HCT116 (cell line): ENCODE results near the gene TMEM203. TPM values are rescaled to one million over a fixed set of nuclear protein-coding genes. Genes with fewer than 3 reads are reported as not detected.

ENCODE experiments used
- ATAC-seq: fragments of 200-7000 bp; cut with Tn5 transposase; 2 replicates; pipeline ENCODE4 v1.9.1; 2020; ENCODE audit warnings: mild to moderate bottlenecking, moderate library complexity
- BruUV-seq: library from RNA; stranded (reverse); fragments of 400-500 nt; replicated peaks from 2 replicates; lab custom pipeline; 2021; lab: Mats Ljungman, UMichigan
- CTCF ChIA-PET: fragments of 300-600 bp; sonication (Branson Sonifier 250); formaldehyde crosslinking; loops from one replicate; lab custom pipeline; 2021; ENCODE audit warnings: antibody characterized with exemption; lab: Charles Lee
- POLR2A ChIA-PET: fragments of 300-600, 350-600 bp; sonication (Branson Sonifier 250); formaldehyde crosslinking; loops from one replicate; lab custom pipeline; 2021; ENCODE audit warnings: antibody characterized with exemption; lab: Charles Lee
- RAD21 ChIA-PET, 2 experiments: fragments of 300-600 bp; sonication (Branson Sonifier 250); formaldehyde crosslinking; loops; one replicate each; lab custom pipeline; 2023; ENCODE audit warnings: low total read pairs in 2 of 2; ENCODE audit not compliant: uncharacterized antibody in 2 of 2, unreplicated experiment in 2 of 2, low non-redundant PET in 1 of 2; lab: Charles Lee
- DNase-seq: peaks from one replicate; pipeline ENCODE4 v3.0.0-alpha.2; 2010; ENCODE audit warnings: low read depth, low spot score
- H2AFZ ChIP-seq: fragments of 200-600 bp; shearing (Covaris generic), sonication (generic); 2 replicates; pipeline ENCODE4 v1.6.1; 2017; ENCODE audit warnings: low read depth, mixed run types, mixed read lengths, antibody characterized with exemption, low read length; ENCODE audit not compliant: poor library complexity, severe bottlenecking
- H3K27ac ChIP-seq: 2 replicates; pipeline ENCODE4 v1.5.1; 2012; ENCODE audit warnings: low read depth, low read length
- H3K27me3 ChIP-seq: fragments of 200-600 bp; sonication (generic); 2 replicates; pipeline ENCODE4 v1.6.1; 2016; ENCODE audit warnings: mixed run types, low read length, mixed read lengths; ENCODE audit not compliant: insufficient read depth
- H3K36me3 ChIP-seq, 2 experiments: fragments of 200-500 bp in 1 of 2; fragments of 200-600 bp in 1 of 2; sonication (Bioruptor generic) in 1 of 2; sonication (generic) in 1 of 2; 2 replicates each; pipeline versions ENCODE4 v1.5.1 to v1.6.1; 2014 to 2016; ENCODE audit warnings: low read length in 2 of 2, inconsistent platforms in 1 of 2, mixed read lengths in 1 of 2, mixed run types in 1 of 2; ENCODE audit not compliant: insufficient read depth in 2 of 2, control insufficient read depth in 1 of 2
- H3K4me1 ChIP-seq, 2 experiments: fragments of 200-600 bp in 1 of 2; sonication (generic) in 1 of 2; 2 replicates each; pipeline versions ENCODE4 v1.5.1 to v1.6.1; 2012 to 2017; ENCODE audit warnings: low read length in 2 of 2, inconsistent platforms in 1 of 2, mild to moderate bottlenecking in 1 of 2, mixed read lengths in 1 of 2, mixed run types in 1 of 2, moderate library complexity in 1 of 2; ENCODE audit not compliant: insufficient read depth in 2 of 2, control insufficient read depth in 1 of 2
- H3K4me2 ChIP-seq: fragments of 200-600 bp; sonication (generic); 2 replicates; pipeline ENCODE4 v1.6.1; 2017; ENCODE audit warnings: mixed run types, low read length, mixed read lengths
- H3K4me3 ChIP-seq, 2 experiments: fragments of 200-600 bp in 1 of 2; sonication (generic) in 1 of 2; replicated peaks in 1 of 2; 2 replicates each; pipeline ENCODE4 v1.5.1; 2011 to 2016; ENCODE audit warnings: low read length in 2 of 2, control low read depth in 1 of 2, low read depth in 1 of 2, mild to moderate bottlenecking in 1 of 2, mixed read lengths in 1 of 2, mixed run types in 1 of 2
- H3K79me2 ChIP-seq: fragments of 200-600 bp; sonication (generic); 2 replicates; pipeline ENCODE4 v1.6.1; 2017; ENCODE audit warnings: mild to moderate bottlenecking, mixed run types, low read length, moderate library complexity, mixed read lengths; ENCODE audit not compliant: insufficient read depth
- H3K9ac ChIP-seq: fragments of 200-600 bp; sonication (generic); 2 replicates; pipeline ENCODE4 v1.6.1; 2016; ENCODE audit warnings: low read length, mixed read lengths
- H3K9me2 ChIP-seq: fragments of 200-600 bp; sonication (generic), shearing (Covaris generic); 2 replicates; pipeline ENCODE4 v1.6.1; 2017; ENCODE audit warnings: mixed run types, mild to moderate bottlenecking, moderate library complexity; ENCODE audit not compliant: insufficient read depth
- H3K9me3 ChIP-seq, 2 experiments: fragments of 200-500 bp in 1 of 2; fragments of 200-600 bp in 1 of 2; sonication (Bioruptor generic) in 1 of 2; sonication (generic) in 1 of 2; 2 replicates each; pipeline ENCODE4 v1.6.1; 2014 to 2017; ENCODE audit warnings: low read length in 2 of 2, mixed read lengths in 2 of 2, inconsistent platforms in 1 of 2, low read depth in 1 of 2, mild to moderate bottlenecking in 1 of 2, mixed run types in 1 of 2, moderate library complexity in 1 of 2; ENCODE audit not compliant: control insufficient read depth in 1 of 2, insufficient read depth in 1 of 2
- H4K20me1 ChIP-seq: fragments of 200-600 bp; sonication (generic), shearing (Covaris generic); 2 replicates; pipeline ENCODE4 v1.6.1; 2017; ENCODE audit warnings: mixed run types, mild to moderate bottlenecking, moderate library complexity; ENCODE audit not compliant: insufficient read depth
- CEBPB ChIP-seq: IDR thresholded peaks from 2 replicates; pipeline ENCODE4 v1.6.1; 2012; ENCODE audit warnings: low read depth
- CTCF ChIP-seq, 3 experiments: fragments of 200-600 bp in 1 of 3; sonication (generic) in 1 of 3; IDR thresholded peaks in 2 of 3; conservative IDR thresholded peaks in 1 of 3; 2 replicates each; pipeline ENCODE4 v1.5.1; 2012 to 2017; ENCODE audit warnings: low read depth in 2 of 3, low read length in 2 of 3, antibody characterized with exemption in 1 of 3, borderline replicate concordance in 1 of 3, control low read depth in 1 of 3, mild to moderate bottlenecking in 1 of 3, mixed read lengths in 1 of 3, mixed run types in 1 of 3, moderate library complexity in 1 of 3; ENCODE audit not compliant: insufficient read depth in 1 of 3
- ELF1 ChIP-seq: IDR thresholded peaks from 2 replicates; pipeline ENCODE4 v1.6.1; 2012; ENCODE audit warnings: low read depth, borderline replicate concordance
- EZH2 ChIP-seq: fragments of 200-600 bp; sonication (generic); IDR thresholded peaks from 2 replicates; pipeline ENCODE4 v1.6.1; 2017; ENCODE audit warnings: antibody characterized with exemption, mixed run types
- FOSL1 ChIP-seq: IDR thresholded peaks from 2 replicates; pipeline ENCODE4 v1.6.1; 2012; ENCODE audit warnings: low read depth
- POLR2A ChIP-seq: IDR thresholded peaks from 2 replicates; pipeline ENCODE4 v1.7.0; 2011; ENCODE audit warnings: borderline replicate concordance; ENCODE audit not compliant: insufficient read depth, insufficient read length; ENCODE audit errors: extremely low read depth
- RAD21 ChIP-seq: IDR thresholded peaks from 2 replicates; pipeline ENCODE4 v1.6.1; 2012; ENCODE audit warnings: low read depth, mild to moderate bottlenecking
- SIN3A ChIP-seq: IDR thresholded peaks from 2 replicates; pipeline ENCODE4 v1.6.1; 2012; ENCODE audit warnings: low read depth
- SRF ChIP-seq: IDR thresholded peaks from 2 replicates; pipeline ENCODE4 v1.6.1; 2012; ENCODE audit warnings: low read depth
- ZBTB33 ChIP-seq: IDR thresholded peaks from 2 replicates; pipeline ENCODE4 v1.6.1; 2011; ENCODE audit warnings: mild to moderate bottlenecking, low read length, moderate library complexity; ENCODE audit not compliant: insufficient replicate concordance; ENCODE audit errors: extremely low read depth
- ZFX ChIP-seq: fragments of 450-650 bp; IDR thresholded peaks from 2 replicates; pipeline ENCODE4 v1.6.1; 2017
- intact Hi-C: fragments of 100-400 bp; cut with micrococcal nuclease; formaldehyde crosslinking; loops from 2 replicates; pipeline ENCODE4 v1.10.0; 2022
- total RNA-seq: library from RNA; stranded (reverse); gene quantifications from one replicate; pipeline ENCODE4 v1.2.1, GENCODE V29; 2021; ENCODE audit not compliant: unreplicated experiment

The TMEM203 gene
- total RNA-seq, 1 experiment from 2014 or later, result 45.0 TPM

GRCh38 chr9:137244486-137245449, 39.3 kb upstream of the TMEM203 start:
- H3K36me3 ChIP-seq, result peaks cover 11 to 21% of the 10 kb centered on the region in 2 experiments
- no peaks in the 10 kb centered on the region for H3K9me3 ChIP-seq
- peak; percentile 0 for TF ChIP-seq POLR2A
- TF ChIP-seq SRF, result no peak
- peaks cover 26% of the 10 kb centered on the region for H3K79me2 ChIP-seq
- ChIA-PET POLR2A (interaction anchor here (1.1 to 1.7 kb wide), 3 partner anchors 9 to 177 kb away, joined by 3 to 5 read pairs (median 4); partner anchors contain the start of gene SSNA1), RAD21 (no interaction called here), CTCF (interaction anchor here (2.4 kb wide), 1 partner anchor 8 kb away, joined by 7 read pairs; no protein-coding TSS in a partner anchor)
- DNase-seq, result no peak
- peaks cover 21% of the 10 kb centered on the region; the same call in 1 of the 2 replicates for H4K20me1 ChIP-seq
- BruUV-seq, result no TSS peak
- H3K9me2 ChIP-seq, result no peaks in the 10 kb centered on the region
- no peaks in the 10 kb centered on the region for H3K27me3 ChIP-seq
- peaks cover 8 to 24% of the 10 kb centered on the region in 2 experiments for H3K4me1 ChIP-seq
- no peak overlapping the region for H3K4me2 ChIP-seq
- no peak overlapping the region for H3K9ac ChIP-seq
- peak overlapping the region; percentile 19; the same call in 1 of the 2 replicates for H3K27ac ChIP-seq
- ATAC-seq, result no peak
- H3K4me3 ChIP-seq, result no peak overlapping the region
- H2AFZ ChIP-seq, result no peak overlapping the region
- intact Hi-C loops, result no loop called here

- RAD21 ChIA-PET, result no interaction called here
- TF ChIP-seq RAD21 (no peak), FOSL1 (no peak), ELF1 (no peak), ZBTB33 (no peak), POLR2A (peak; percentile 9), ZFX (no peak), CEBPB (no peak), CTCF (IDR thresholded peaks at IDR 0.05 in 2 of 3, conservative IDR thresholded peaks at IDR 0.05 in 1 of 3; ENCODE audit: borderline replicate concordance in 1 of 3, insufficient read depth in 1 of 3, low read depth in 2 of 3, low read length in 2 of 3) (peak in 2 of 3 experiments; percentile 12 to 15; a peak in 1 of 6 replicates), EZH2 (no peak), SIN3A (no peak)
Observed at GRCh38 chr9:137243626-137244485, 38.4 kb upstream of the TMEM203 start.

More at GRCh38 chr9:137243626-137244485, 38.4 kb upstream of the TMEM203 start:
- peaks cover 11 to 21% of the 10 kb centered on the region in 2 experiments for H3K36me3 ChIP-seq
- H4K20me1 ChIP-seq, result peaks cover 21% of the 10 kb centered on the region; the same call in 1 of the 2 replicates
- H3K27ac ChIP-seq, result peak overlapping the region; percentile 19; the same call in 1 of the 2 replicates
- ChIA-PET POLR2A (interaction anchor here (1.1 to 1.7 kb wide), 4 partner anchors 10 to 176 kb away, joined by 3 to 5 read pairs (median 4); partner anchors contain the start of gene SSNA1), CTCF (no interaction called here)
- peaks cover 9 to 33% of the 10 kb centered on the region in 2 experiments for H3K4me1 ChIP-seq
- DNase-seq (no peak), ATAC-seq (no peak)
- no peak overlapping the region for H2AFZ ChIP-seq
- H3K4me2 ChIP-seq, result 0 out of 2 replicates have a peak overlapping the region, but pooled peaks have one; percentile 10
- H3K79me2 ChIP-seq, result peaks cover 35% of the 10 kb centered on the region
- no peaks in the 10 kb centered on the region for H3K9me2 ChIP-seq
- no TSS peak for BruUV-seq
- no peak overlapping the region; a peak in 1 of 4 replicates for H3K4me3 ChIP-seq
- H3K9ac ChIP-seq, result no peak overlapping the region
- no peaks in the 10 kb centered on the region for H3K27me3 ChIP-seq
- intact Hi-C loops, result no loop called here
- no peaks in the 10 kb centered on the region for H3K9me3 ChIP-seq
